ENCODE results near the gene CDH4.
A peak's percentile ranks its signal among the peaks of the same experiment; 100 is the strongest.

The CDH4 gene

GRCh38 chr20:61518424-61518951, 266.4 kb downstream of the CDH4 start:
- DNase-seq (ENCODE audit: low spot score) = no peak

GRCh38 chr20:61519488-61519887, 267.4 kb downstream of the CDH4 start:
- DNase-seq (ENCODE audit: low spot score) = no peak

GRCh38 chr20:61520076-61520892, 268.2 kb downstream of the CDH4 start:
- DNase-seq (ENCODE audit: low spot score) = no peak

- DNase-seq (ENCODE audit: low spot score) = no peak
Observed at GRCh38 chr20:61520893-61521460, 268.9 kb downstream of the CDH4 start.

GRCh38 chr20:61521687-61522420, 269.8 kb downstream of the CDH4 start:
- no peak for DNase-seq (ENCODE audit: low spot score)

- DNase-seq (ENCODE audit: low spot score) = no peak
Observed at GRCh38 chr20:61522498-61523090, 270.5 kb downstream of the CDH4 start.

- no peak for DNase-seq (ENCODE audit: low spot score)
Observed at GRCh38 chr20:61523145-61523544, 271.1 kb downstream of the CDH4 start.

- DNase-seq (ENCODE audit: low spot score) = peak; percentile 35
Observed at GRCh38 chr20:61524951-61525666, 273.0 kb downstream of the CDH4 start.

- DNase-seq (ENCODE audit: low spot score) = no peak
Observed at GRCh38 chr20:61525781-61526431, 273.8 kb downstream of the CDH4 start.

- no peak for DNase-seq (ENCODE audit: low spot score)
Observed at GRCh38 chr20:61526907-61527306, 274.8 kb downstream of the CDH4 start.

- no peak for DNase-seq (ENCODE audit: low spot score)
Observed at GRCh38 chr20:61527626-61528025, 275.6 kb downstream of the CDH4 start.

GRCh38 chr20:61528591-61528990, 276.5 kb downstream of the CDH4 start:
- DNase-seq (ENCODE audit: low spot score) = no peak

- no peak for DNase-seq (ENCODE audit: low spot score)
Observed at GRCh38 chr20:61529354-61529753, 277.3 kb downstream of the CDH4 start.

- no peak for DNase-seq (ENCODE audit: low spot score)
Observed at GRCh38 chr20:61531553-61532345, 279.7 kb downstream of the CDH4 start.

- DNase-seq (ENCODE audit: low spot score) = no peak
Observed at GRCh38 chr20:61532736-61533135, 280.7 kb downstream of the CDH4 start.

- no peak for DNase-seq (ENCODE audit: low spot score)
Observed at GRCh38 chr20:61533231-61533631, 281.2 kb downstream of the CDH4 start.

GRCh38 chr20:61534346-61534745, 282.3 kb downstream of the CDH4 start:
- no peak for DNase-seq (ENCODE audit: low spot score)

GRCh38 chr20:61535091-61535490, 283.0 kb downstream of the CDH4 start:
- no peak for DNase-seq (ENCODE audit: low spot score)

GRCh38 chr20:61535536-61535935, 283.5 kb downstream of the CDH4 start:
- DNase-seq (ENCODE audit: low spot score) = no peak

- DNase-seq (ENCODE audit: low spot score) = no peak
Observed at GRCh38 chr20:61535956-61536355, 283.9 kb downstream of the CDH4 start.
